Mammary epithelial cell (primary cell): Measurements from ENCODE around the gene PLAAT4.

ENCODE experiments used
- CTCF ChIP-seq, 2 donors: IDR thresholded peaks in 1 of 2; conservative IDR thresholded peaks in 1 of 2; 2 replicates each; pipeline ENCODE4 v1.5.1; 2011 to 2012; ENCODE audit warnings: inconsistent platforms in 2 of 2, low read length in 2 of 2, mild to moderate bottlenecking in 2 of 2, control low read depth in 1 of 2, low read depth in 1 of 2; ENCODE audit not compliant: insufficient read depth in 1 of 2; ENCODE audit errors: extremely low read depth in 1 of 2
- EZH2 ChIP-seq: IDR thresholded peaks from 2 replicates; pipeline ENCODE4 v1.6.1; 2012; ENCODE audit warnings: low read length, inconsistent platforms, borderline replicate concordance

GRCh38 chr11:63505857-63506528 lies 30.6 kb upstream of the PLAAT4 start, which contains the start of gene LGALS12:
- TF ChIP-seq CTCF (conservative IDR thresholded peaks at IDR 0.05 in 1 of 2, IDR thresholded peaks at IDR 0.05 in 1 of 2; ENCODE audit: extremely low read depth in 1 of 2, insufficient read depth in 1 of 2, low read depth in 1 of 2, low read length in 2 of 2) (no peak), EZH2 (no peak)
